GM12872 (cell line): ENCODE data around the gene WNT3.

Experiments
- CTCF ChIP-seq: IDR thresholded peaks from 3 replicates; pipeline ENCODE4 v1.5.1; 2011; ENCODE audit warnings: low read depth, mild to moderate bottlenecking, low read length, moderate library complexity; ENCODE audit not compliant: insufficient read depth

WNT3 gene

DNA sequence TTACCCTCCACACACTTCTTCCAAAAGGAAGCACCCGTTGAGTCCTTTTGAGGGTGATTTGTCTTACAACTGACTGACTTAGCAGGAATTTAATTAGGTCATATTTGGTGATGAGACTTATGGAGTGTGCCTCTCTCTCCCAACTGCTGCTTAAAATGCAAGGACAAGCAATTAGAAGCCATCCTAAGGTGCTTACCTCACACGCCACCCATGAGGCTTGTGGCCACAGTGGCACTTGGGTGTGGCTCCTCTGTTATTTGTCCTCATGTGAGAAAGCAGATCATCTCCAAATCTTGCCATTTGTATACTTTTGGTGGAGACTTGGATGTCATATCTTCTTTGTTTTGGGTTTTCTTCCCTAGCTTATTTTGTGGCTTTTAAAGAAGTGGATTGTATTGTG lies 61.6 kb downstream of the WNT3 start:
- no peak for TF ChIP-seq CTCF

DNA sequence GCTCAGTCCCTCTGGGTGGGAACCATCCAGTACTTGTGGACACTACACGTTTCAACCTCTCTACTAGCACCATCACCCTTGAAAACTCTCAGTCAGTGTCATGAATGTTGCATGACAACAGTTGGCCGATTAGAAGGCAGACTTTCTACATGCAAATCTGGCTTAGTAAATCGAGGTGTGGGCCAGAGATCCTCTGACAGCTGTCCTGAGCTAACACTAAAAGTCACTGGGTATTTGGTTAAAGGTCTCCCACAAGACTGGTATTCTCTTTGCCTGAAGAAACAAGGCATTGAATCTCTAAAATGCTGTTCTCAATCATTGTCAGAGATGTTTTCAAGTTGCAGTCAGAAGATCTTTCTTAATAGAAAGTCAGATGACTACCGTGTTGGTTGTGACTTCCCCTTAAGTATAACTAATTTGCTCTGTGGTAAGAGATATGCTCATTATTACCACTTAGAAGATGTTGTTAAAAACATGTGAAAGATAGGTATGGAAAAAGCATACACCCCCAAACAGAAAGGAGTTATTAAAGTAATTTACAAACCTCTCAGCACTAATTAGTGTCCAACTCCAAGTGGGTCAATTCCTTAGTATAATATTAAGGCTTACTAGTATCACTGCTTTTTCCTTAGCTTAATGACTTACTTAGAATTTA lies 62.3 kb downstream of the WNT3 start:
- TF ChIP-seq CTCF: no peak

GRCh38 chr17:46753776-46754175 lies 64.7 kb downstream of the WNT3 start:
- no peak for TF ChIP-seq CTCF

GRCh38 chr17:46751425-46751824 lies 67.1 kb downstream of the WNT3 start:
- no peak for TF ChIP-seq CTCF

GRCh38 chr17:46745376-46745775 lies 73.1 kb downstream of the WNT3 start:
- no peak for TF ChIP-seq CTCF

DNA sequence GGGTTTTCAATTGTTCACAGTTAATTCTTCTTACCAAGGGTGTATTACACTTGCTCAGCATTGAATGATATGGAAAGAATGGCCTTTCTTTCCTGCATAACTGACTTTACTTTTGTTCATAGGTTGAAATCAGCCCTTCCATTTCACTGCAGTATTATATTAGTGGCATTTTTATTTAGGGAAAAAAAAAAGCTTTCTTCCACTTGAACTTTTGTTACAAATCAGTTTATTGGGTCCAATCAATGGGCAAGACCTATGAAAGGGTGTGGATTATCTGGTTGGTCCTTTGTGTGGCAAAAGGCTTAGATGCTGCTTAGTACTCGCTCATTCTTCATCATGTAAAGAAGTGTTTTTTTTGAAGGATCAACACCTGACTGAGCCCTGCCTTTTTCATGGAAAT lies 74.1 kb downstream of the WNT3 start:
- no peak for TF ChIP-seq CTCF

GRCh38 chr17:46742565-46743270 lies 75.8 kb downstream of the WNT3 start:
- no peak for TF ChIP-seq CTCF
